Esophagus squamous epithelium (tissue), 4 donors: ENCODE results near the gene CELSR3.

ENCODE experiments used
- POLR2A ChIP-seq, 4 donors: fragments of 450-650 bp; IDR thresholded peaks; one replicate each; pipeline ENCODE4 v1.6.1; 2017; ENCODE audit warnings: antibody characterized with exemption in 4 of 4, mild to moderate bottlenecking in 4 of 4, moderate library complexity in 3 of 4
- TF ChIP-seq, protein P1 (sequence below), 6 experiments: fragments of 450-650 bp in 4 of 6; fragments of 200-600 bp in 2 of 6; sonication (generic) in 2 of 6; IDR thresholded peaks; one replicate each; pipeline ENCODE4 v1.5.1; 2016 to 2019; ENCODE audit warnings: antibody characterized with exemption in 6 of 6, mild to moderate bottlenecking in 4 of 6, moderate library complexity in 4 of 6

DNA sequence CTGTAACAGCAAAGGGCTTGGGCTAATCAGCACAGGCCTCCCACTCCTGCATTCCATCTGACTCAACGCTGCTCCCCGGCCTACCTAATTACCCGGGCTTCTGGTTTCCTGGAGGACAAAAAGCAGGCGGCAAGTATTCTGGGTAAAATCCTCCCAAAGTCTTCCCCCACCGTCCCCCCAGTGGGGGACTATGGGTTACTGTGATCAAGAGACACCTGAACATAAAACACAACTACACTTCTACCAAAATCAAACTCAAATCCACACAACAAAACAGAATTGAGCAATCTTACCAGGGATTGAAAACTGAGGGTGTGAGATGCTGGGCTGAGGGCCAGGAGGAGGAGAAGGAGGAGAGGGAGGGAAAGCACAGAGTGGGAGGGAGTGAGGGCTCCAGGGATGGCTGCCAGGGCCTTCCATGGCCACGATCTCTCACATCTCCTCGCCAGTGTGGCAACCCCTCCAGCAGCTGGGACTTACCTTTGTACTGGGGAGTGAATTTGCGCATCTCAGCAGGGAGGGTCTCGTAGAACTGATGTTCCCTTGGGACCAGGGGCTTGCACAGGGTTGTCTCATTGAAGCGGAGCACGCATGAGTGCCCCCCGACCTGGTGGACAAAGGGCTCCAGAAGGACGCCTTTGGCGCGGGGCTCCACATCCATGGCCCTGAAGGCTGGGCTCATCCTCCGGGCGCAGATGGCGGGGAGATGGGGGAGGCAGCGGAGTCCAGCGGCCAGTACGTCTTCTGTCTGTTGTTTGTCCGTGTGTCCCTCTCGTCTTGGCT is 32.1 kb upstream of the CELSR3 start:
- TF ChIP-seq, protein P1, sequence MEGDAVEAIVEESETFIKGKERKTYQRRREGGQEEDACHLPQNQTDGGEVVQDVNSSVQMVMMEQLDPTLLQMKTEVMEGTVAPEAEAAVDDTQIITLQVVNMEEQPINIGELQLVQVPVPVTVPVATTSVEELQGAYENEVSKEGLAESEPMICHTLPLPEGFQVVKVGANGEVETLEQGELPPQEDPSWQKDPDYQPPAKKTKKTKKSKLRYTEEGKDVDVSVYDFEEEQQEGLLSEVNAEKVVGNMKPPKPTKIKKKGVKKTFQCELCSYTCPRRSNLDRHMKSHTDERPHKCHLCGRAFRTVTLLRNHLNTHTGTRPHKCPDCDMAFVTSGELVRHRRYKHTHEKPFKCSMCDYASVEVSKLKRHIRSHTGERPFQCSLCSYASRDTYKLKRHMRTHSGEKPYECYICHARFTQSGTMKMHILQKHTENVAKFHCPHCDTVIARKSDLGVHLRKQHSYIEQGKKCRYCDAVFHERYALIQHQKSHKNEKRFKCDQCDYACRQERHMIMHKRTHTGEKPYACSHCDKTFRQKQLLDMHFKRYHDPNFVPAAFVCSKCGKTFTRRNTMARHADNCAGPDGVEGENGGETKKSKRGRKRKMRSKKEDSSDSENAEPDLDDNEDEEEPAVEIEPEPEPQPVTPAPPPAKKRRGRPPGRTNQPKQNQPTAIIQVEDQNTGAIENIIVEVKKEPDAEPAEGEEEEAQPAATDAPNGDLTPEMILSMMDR (IDR thresholded peaks at IDR 0.05), result no peak
- no peak for TF ChIP-seq POLR2A (IDR thresholded peaks at IDR 0.05)
